Right renal pelvis (tissue), 4 donors: Measurements from ENCODE around the gene PSG6. TPM values are rescaled to one million over a fixed set of nuclear protein-coding genes. Genes with fewer than 3 reads are reported as not detected.
"Not testable (repeated sequence)": the region's sequence is repeated elsewhere in the genome, so short reads cannot be mapped to it uniquely, and the experiment has no call there.

Experiments used
- DNase-seq, 4 donors: peaks; one replicate each; pipeline ENCODE4 v3.0.0-alpha.2; 2013; ENCODE audit warnings: low read depth in 4 of 4, low spot score in 3 of 4, missing footprints in 1 of 4
- polyA plus RNA-seq, 4 donors: library from polyadenylated mRNA; unstranded; fragments of 120-200 nt; gene quantifications; one replicate each; pipeline ENCODE4 v1.2.1, GENCODE V29; 2013; ENCODE audit not compliant: insufficient read length in 4 of 4

Gene PSG6
- polyA plus RNA-seq = under 1 TPM in 2 of 4 donors, not detected in 2; 0.15 to 0.18 TPM

DNA sequence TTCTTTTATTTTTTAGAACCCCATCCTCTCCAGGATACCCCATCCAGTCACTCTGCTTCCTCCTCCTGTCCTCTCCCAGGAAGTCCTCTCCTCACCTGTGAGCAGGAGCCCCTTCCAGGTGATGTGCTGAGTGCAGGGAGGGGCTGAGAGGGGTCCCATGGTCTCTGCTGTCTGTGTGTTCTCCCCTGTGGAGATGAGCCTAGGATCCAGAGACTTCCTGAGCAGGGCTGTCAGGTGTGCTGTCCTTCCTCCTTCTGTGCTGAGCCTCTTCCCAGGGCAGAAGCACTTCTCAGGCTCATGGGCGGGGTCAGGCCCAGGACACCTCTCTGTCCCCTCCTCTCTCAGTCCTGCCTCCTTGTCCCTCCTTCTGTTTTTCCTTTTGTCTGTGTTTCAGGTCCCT lies at the start of gene PSG6:
TSS of gene PSG6 (minus strand) at position 261 of the 400 bp plus-strand sequence. CDS start at position 159, 102 bp downstream.
- DNase-seq = not testable (repeated sequence)

DNA sequence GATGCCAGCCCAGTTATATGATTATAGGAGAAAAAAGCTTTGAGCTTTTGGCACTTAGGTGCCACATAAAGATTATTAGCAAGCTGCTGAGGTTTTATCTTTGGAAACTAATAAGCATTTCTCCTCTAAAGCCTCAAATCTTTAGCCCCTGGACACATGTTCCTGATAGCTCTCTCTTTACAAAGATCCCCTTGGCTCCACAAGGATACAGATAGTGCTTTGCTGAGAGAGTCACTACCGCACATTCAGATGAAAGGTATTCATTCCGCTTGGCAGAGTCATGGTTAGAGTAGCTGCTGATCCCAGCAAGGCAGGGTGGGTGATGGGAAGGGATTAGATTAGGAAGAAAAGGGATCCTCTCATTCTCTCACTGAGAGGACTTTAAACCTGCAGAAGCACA lies 47.5 kb upstream of the PSG6 start:
- no peak for DNase-seq

DNA sequence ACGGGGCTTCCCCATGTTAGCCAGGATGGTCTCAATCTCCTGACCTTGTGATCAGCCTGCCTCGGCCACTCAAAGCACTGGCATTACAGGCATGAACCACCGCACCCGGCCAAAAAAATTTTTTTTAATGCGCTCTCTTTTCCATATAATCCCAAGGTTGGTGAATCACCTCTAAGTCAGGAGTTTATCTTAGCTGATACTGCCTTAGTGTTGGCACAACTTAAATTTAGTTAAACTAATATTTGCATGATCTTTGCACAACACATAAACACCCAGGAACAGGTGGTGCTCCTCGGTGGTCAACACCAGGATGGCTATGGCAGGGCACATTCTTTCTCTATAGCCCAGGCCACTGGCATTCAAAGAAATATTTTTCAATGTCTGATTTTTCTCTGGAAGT lies 43.4 kb upstream of the PSG6 start:
- no peak for DNase-seq

DNA sequence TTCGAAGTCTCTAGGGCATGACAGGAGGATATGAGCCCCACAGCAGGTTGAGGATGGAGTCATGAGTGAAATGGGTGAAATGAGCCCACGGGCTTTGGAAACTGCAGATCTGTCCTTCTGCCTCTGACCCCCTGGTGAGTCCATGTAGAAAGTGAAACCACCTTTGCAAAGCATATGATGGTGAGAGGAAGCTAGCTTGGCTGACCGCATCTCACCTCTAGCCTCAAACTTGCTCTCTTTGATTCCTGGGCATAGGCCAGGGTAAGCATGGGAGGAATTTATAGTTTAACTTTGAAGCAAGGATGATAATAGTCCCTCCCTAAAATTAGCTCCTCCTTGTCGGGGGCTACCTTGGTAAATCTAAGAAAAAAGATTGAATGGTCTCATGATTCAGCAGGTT lies 34.4 kb upstream of the PSG6 start:
- not testable (repeated sequence) for DNase-seq

DNA sequence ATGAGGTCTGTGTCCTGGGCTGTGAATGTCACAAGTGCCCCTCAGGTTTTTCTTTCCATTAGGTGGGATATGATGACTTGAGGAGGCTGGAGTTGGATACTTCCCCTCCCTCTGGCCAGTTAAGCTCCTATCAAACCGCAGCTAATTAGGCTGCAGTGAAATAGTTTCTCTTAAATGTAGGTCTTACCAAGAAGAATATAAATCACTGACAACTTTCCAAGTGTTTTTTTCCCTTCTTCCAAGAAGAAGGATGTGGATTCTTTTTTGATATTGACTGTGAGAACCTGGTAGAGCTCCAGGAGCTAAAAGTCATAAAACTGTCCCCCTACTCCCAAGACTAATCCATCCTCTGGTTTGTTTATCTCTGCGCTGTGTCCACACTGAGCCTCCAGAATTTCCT lies 33.8 kb upstream of the PSG6 start:
- peak in 1 of 4 donors; percentile 10 for DNase-seq

DNA sequence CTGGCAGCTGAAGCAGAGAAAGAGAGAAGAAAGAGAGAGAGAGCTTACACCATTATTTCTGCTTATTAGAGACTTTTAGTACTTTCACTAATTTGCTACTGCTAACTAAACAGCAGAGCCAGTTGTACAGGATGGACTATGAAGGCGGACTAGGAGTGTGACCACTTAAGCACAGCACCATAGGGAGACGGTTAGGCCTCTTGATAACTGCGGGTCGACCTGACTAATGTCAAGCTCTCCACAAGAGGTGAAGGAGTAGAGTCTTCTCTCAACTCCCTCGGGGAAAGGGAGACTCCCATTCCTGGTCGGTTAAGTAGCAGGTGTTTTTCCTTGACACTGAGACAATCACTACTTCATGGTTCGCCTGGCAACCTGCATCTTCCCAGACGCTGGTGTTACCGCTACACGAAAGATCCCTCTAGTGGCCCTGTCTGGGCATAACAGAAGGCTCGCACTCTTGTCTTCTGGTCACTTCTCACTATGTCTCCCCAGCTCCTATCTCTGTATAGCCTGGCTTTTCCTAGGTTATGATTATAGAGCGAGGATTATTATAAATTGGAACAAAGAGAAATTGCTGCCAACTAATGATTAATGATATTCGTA lies 24.6 kb upstream of the PSG6 start:
- DNase-seq = no peak

DNA sequence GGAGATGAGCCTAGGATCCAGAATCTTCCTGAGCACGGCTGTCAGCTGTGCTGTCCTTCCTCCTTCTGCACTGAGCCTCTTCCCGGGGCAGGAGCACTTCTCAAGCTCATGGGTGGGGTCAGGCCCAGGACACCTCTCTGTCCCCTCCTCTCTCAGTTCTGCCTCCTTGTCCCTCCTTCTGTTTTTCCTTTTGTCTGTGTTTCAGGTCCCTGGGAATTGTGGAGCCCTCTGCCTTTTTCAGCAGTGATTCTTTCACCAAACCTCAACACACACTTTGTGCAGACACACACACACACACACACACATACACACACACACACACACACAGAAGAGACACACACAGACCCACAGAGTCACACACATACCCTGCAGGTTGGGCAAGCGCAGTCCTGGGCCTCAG lies 19.4 kb upstream of the PSG6 start, which contains the start of gene PSG7:
TSS of gene PSG7 (minus strand) at position 101 of the 400 bp plus-strand sequence. CDS start 131 bp downstream, outside the sequence.
- DNase-seq = not testable (repeated sequence)

DNA sequence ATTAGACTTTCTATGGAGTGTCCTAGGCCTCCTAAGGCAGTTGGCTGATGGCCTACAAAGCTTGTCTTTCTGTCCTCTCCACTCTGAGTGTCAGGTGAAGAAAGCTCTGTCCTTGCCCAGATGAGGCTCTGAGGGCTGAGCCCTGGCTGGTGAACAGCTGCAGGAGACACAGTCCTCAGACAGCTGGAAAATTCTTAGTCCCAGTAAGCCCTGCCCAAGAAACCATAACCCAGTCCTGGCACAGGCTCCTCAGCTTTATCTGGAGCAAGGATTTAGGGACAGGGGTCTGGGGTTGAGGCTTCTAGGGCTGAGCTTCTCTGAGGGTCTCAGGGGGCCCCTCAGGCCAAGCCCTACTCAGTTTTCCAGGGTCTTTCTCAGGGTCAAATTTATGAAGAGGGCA lies 17.0 kb upstream of the PSG6 start:
- DNase-seq = not testable (repeated sequence)

DNA sequence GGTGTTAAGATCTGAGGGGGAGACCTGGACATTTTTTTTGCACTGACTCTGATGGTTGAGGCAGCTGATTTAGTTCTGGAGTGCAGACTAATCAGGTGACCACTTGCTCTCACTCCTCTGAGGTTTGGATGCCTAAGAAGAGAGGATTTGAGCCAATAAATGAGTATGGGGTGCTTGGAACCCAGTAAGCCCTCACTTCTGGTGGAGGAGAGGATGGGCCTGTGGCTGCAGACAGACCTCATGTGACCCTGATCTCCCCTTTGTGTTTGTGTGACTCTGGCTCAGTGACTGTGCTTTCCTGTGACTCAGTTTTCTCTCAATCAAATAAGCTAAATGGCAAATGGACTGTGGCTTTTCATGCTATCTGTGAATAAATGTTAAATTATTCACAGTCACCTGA lies 16.5 kb upstream of the PSG6 start:
- not testable (repeated sequence) for DNase-seq

DNA sequence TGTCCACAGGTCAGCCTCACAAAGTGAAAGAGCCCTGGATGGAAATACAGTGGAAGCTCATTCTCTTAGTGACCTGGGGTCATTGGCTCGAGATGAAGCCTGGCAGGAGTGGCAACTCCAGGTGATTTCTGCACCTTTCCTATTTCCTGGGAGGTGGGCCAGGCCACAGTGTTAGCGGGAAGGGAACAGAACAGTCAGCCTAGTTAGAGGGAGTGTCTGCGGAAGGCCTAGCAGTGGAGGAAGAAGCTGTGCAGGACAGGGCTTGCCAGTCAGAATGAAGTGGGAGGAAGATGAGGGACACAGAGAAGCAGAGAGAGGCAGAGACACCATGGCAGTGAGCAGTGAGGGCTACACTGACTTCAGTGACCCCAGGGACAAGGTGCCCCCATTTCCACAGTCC lies 15.7 kb upstream of the PSG6 start:
- DNase-seq = not testable (repeated sequence)

DNA sequence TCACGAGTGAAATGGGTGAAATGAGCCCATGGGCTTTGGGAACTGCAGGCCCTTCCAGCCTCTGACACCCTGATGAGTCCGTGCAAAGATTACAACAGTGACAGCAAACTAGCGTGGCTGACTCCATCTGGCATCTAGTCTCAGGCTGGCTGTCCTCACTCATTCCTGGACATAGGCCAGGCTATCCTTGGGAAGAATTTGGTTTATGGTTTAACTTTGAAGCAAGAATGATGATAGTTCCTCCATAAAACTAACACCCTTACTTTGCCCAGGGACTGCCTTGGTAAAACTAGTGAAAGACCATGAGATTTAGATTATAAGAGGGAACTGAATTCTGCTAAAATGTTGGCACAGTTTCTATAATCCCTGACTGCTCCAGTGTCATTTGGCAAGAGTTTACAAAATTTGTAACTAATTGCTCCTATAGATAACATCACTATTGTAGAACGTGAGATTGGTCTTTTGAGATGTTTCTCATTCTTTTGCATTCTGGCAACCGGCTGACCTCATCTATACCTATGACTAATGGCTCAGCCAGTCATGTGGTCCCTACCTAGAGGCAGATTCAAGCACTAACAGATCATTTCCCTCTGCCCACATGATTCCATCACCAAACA lies 14.9 kb upstream of the PSG6 start:
- not testable (repeated sequence) for DNase-seq

DNA sequence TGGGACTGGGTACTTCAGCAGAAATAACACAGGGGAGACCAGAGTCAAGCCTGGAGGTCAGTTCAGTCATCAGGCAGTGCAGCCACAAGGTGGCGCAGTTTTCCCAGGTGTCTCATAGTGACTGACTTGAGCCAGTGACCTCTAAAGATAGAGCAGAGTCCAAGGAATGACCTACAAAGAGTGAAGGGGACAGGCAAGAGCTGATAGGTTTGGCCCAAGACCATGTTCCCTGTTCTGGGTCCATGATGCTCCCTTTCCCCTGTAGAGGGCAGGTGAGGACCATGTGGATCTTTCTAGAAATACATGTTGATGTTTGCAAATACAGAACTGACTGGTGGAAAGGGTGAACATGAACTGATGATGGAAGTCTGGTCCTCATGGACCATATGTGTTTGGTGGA lies 12.5 kb upstream of the PSG6 start:
- not testable (repeated sequence) for DNase-seq

DNA sequence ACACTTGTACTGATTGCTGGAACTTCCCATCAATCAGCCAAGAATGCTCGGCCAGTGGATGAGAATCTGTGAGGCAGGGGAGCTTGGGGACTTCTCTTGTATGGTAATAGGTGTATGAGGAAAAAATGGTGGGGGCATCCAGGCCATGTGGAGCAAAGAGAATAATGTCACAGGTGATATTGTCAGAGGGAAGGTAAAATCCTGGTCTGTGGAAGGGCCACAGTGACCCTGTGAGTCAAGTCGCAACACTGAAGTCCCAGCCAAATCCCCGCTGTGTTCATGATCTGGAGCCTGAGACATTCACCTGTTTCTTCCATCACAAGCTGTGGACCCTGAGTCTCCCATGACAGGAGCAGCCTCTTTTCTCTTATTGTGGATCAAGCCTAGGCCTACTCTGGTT lies 11.2 kb upstream of the PSG6 start:
- no peak for DNase-seq

DNA sequence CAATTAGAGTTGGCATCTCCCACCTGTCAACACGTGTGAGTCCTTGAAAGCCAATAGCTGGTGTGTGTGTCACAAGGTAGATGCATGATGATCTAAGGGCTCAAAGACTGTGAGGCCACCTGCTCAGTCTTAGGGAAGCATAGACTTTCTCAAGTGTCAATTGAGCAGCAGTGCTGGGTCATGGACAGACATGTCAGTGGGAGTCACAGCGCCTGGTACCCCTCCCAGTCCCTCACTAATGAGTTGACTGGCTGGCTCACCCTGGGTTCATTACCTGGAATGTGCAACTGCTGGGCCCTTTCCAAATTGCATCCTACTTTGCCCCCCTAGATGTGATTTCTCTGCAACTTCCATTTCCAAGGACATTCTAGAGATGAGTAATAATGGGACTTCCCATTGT lies 9.1 kb upstream of the PSG6 start:
- no peak for DNase-seq

DNA sequence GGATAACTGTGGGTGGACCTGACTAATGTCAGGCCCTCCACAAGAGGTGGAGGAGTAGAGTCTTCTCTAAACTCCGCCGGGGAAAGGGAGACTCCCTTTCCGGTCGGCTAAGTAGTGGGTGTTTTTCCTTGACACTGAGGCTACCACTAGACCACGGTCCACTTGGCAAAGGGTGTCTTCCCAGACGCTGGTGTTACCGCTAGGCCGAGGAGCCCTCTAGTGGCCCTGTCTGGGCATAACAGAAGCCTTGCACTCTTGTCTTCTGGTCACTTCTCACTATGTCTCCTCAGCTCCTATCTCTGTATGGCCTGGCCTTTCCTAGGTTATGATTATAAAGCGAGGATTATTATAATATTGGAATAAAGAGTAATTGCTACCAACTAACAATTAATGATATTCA lies 5.4 kb upstream of the PSG6 start:
- DNase-seq = not testable (repeated sequence)

DNA sequence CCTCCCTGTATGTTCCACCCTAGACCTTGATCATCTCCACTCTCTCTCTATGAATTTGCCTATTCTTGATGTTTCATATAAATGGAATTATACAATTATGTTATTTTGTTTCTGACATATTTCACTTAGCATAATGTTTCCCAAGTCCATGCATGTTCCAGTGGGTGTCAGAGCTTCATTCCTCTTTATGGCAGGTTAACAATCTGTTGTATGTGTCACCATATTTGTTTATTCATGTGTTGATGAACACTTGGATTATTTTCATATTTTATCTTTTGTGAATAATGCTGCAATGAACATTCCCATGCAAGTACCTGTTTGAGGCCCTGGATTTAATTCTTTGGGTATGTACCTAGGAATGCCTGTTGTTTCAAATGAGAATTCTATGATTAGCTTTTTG lies 3.3 kb upstream of the PSG6 start:
- DNase-seq = not testable (repeated sequence)

DNA sequence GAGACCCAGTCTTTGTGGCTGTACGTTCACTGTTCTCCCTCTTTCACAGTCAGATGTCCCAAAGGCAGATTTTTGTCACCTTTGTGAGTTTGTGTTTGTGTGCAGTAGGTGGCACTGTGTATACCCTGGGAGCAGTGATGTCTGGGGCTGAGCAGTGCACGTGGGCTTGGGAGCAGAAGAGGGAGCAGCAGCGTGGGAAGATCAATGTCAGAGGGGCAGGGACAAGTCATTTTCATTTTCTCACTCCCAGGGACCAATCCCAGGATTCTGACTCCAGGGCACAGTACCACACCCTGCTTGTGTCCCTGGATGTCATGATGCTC lies 2.0 kb upstream of the PSG6 start:
- DNase-seq = no peak

DNA sequence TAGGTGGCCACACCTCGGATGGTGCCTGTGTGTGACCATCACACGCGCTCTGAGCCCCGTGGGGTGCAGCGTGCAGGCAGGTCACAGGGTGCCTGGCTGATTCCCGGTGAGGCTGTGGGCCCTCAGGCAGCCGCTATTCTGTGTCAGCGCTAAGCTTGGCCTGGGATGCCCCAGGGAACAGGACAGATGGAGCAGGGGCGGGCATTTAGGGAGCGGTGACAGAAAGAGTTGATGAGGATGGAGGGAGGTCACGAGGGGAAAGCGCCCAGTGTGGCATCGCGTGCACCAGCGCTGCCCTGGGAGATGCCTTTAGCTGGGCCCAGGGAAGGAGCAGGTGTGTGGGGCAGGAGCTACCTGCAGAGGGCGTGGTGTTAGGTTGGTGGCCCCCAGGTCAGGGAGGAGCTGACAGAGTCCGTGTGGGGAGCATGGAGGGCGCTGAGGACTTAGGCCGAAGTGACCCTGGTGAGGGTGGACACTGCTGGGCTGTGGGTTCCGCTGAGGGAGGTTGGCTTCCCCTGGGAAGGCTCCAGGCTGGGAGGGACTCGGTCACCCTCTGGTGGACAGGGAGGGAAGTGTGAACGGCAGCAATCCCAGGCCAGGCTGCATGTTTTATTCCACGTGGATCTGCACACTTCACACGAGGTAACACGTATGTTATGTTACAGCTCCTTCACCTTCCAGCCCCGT lies 1.5 kb upstream of the PSG6 start:
- not testable (repeated sequence) for DNase-seq

DNA sequence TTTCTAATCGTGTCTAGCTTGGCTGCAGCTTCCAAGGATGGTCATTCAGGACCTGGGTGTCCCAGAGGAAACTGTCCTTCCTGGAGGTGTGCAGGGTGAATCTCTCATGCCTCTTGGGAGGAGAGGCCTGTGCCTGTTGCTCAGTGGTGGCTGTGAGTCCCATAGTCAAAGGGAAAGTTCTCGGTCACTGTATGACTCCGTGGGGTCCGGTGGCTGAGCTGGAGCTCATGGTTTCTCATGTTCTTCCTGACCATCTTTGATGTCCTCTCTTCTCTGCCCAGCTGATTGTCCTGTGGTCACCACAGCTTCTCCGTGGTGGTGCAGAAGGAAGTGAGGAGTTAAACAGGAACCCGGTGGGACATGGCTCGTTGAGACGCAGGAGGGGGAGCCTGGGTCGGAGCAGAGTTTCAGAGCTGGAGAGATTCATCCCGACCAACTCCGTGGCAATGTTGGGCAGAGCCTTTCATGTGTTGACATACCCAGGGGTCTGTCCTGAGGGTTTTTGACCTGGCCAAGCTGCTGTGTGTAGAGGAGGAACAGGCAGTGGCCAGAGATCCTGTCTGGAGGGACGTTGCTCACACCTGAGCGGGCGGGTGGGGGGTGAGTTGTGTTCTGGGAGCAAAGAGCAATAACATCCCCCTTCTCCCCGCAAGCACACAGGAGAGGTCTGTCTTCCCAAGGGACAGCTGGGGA lies 829 bp upstream of the PSG6 start:
- DNase-seq = not testable (repeated sequence)

DNA sequence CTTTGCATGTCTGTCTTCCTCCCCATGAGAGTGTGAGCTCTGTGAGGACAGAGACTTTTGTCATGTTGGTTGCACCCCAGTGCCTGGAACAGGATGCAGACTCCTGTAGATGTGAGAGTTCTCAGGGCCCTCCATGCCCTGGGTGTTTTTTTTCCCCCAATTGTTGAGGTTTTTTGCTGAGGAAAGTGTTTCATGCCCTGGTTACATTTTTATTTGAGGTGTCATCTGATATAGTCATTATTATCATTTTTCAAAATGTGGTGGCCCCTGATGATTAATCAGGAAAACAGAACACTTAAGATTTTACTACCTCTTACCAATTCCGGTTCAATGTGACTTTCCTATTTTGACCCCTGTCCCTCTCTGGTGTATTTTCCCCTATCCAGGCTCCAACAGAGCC lies 763 bp downstream of the PSG6 start:
- not testable (repeated sequence) for DNase-seq

DNA sequence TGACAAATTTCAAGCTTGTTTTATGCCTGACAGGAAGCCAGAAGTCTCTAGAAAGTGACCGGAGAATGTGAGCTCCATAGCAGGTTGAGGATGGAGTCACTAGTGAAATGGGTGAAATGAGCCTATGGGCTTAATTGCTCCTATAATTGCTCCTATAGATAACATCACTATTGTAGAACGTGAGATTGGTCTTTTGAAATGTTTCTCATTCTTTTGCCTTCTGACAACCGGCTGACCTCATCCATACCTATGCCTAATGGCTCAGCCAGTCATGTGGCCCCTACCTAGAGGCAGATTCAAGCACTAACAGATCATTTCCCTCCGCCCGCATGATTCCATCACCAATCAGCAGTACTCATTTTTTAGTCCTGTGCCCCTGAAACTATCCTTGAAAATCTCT lies 4.2 kb downstream of the PSG6 start:
- not testable (repeated sequence) for DNase-seq
